NCI-H82 treated with DMSO at 0.1 percent for 48 hours (cell line): ENCODE results near the gene AIG1.

Experiments
- DNase-seq: peaks from one replicate; lab custom pipeline; 2025; ENCODE audit not compliant: unreplicated experiment; lab: John Stamatoyannopoulos, UW

AIG1 gene

DNA sequence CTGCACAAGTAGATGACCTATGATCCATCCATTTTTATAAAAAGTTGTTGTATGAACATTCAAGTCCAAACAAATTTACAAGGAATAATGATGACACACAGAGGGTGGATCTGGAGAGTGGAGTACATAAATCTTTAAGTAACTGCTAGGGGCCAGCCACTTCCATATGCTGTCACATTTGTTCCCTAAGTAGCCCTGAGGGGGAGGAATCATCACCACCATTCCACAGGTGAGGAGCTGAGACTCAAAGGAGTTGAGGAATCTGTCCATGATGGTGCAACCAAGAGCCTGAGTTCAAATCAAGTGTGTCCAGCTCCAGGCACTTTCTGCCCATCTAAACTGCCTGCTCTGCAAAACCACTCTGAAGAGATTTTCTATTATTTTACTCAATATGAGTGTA, 132.1 kb downstream of the AIG1 start:
- DNase-seq: no peak

DNA sequence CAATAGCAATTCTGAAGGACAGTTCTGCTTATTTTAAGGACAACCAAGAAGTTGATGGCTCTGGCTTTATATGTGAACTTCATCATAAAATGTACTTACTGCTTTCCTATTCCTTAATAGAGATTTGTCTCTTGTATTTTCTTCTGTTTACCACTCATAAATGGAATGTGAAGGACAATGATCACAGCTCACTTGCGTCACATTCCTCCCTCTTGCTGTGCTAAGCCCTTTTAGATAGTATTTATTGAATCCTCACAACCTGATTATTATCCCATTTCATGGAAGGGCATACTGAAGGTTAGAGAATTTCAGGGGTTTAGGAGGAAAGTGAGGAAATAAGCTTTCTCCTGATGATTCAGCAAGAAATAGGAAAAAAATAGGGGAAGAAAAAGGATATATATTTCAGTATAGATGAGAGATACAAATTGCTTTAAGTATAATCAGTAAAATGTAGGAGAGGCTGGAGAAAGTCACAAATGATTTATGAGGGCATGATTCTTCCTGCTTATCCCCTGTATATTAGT, 132.9 kb downstream of the AIG1 start:
- no peak for DNase-seq

DNA sequence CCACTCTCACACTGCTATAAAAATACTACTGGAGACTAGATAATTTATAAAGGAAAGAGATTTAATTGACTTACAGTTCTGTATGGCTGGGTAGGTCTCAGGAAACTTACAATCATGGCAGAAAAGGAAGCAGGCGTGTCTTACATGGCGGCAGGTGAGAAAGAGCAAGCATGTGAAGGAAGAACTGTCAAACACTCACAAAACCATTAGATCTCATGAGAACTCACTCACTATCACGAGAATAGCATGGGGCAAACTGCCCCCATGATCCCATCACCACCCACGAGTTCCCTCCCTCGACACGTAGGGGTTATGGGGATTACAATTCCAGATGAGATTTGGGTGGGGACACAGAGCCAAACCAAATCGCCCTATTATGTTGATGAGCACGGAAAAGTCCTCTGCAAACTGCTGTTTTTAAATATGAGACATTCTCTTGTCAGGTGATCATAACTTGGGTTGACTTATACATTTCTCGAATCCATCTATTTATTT, 133.5 kb downstream of the AIG1 start:
- no peak for DNase-seq

DNA sequence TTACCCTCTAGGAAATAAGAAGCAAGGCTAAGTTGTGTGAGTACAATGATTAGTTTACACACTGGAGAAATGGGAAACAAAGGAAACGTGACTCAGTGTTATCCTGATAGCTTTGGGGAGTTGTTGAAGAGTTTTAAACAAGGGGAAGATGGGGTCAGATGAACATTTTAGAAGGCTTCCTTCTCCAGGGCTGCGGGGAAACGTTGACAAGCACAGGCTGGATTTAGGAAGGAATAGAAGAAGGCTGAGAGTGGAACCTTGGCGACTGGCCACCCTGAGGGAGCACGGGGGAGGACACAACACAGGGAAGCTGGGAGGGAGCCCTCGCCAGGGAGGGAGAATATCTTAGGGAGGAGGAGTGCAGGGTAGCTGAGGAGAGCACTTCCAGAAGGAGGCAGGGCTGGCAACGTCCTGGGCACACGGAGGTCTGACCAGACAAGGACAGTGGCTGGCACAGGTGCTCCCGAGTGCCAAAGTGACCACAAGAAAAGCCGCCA, 134.7 kb downstream of the AIG1 start:
- DNase-seq: no peak

DNA sequence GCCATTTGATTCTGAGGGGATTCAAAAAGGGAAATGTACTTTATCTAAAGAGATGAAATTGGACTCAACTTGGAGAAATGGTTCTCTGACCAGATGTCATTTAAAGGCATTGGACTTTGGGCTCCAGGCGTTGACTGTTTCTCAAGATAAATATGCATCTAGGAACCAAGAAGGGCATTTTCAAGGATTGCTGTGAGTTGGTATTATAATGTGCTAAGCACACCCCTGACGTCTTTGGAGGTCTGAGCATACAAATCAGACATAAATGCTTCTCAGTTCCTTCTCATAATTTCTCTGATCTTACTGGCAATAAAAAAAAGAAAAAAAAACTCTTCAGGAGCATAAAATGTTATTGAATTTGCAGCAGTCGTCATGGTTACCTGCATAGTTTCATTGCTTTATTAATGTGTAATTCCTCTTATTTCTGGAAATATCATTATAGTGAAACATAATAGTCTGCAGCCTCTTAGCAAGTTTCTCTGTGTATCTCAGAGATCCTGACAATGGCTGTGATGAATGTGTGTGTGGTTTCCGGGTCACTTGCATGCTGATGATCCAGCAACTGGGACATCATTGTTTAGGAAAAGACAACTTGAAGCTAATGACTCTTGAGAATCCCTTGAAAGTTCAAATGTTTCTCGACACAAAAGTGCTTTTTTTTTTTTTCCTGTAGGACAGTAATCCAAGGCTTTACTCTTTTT, 136.0 kb downstream of the AIG1 start:
- DNase-seq: no peak

DNA sequence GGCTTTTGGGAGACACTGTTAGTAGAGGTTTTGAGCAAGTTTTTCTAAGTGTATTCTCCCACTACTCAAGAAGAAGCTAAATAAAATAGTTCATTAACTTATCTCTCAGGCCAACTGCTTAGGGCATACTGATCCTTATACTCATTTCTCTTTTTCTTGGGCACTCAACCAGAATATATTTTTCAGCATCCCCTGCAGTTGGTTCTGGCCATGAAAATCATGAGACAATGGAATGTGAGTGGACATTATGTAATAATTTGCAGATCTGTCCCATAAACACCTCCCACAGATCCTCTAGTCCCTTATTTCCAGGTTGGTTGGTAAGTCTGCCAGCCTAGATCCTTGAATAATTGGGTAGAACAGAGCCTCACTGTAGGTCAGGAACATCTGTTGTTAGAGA, 136.7 kb downstream of the AIG1 start:
- no peak for DNase-seq

DNA sequence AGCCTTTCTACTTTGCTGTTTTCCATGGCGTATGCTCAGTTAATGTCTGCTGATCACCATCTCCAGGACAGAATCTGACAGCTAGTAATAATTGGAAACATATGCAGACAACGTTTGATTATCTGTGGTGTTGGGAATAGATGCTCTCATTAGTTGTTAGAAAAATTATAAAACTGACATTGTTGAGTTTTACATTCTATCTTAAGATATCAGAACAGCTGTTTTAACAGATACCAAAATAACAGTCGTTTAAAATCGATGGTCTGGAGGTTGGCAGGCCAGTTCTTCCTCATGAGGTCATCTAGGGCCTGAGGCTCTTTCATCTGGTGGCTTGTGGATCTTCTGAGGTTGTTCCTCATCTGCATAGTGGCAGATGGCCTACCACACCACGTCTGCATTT, 137.6 kb downstream of the AIG1 start:
- no peak for DNase-seq

DNA sequence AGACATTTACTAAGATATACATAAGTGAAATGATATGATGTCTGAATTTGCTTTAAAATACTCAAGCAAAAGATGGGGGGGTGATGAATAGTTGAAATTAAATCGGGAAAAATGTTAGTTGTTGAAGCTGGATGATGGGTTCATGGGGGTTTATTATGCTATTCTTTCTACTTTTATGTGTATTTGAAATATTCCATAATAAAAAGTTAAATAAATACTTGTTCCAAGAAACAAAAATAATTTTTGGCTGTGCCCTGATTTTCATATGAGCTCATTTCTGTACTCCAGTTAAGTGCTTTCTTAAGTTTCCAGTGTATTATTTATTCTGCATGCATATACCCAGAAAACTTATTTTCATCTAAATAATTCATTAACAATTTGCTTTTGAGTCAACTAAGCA, 138.6 kb downstream of the AIG1 start:
- DNase-seq: no peak

DNA sequence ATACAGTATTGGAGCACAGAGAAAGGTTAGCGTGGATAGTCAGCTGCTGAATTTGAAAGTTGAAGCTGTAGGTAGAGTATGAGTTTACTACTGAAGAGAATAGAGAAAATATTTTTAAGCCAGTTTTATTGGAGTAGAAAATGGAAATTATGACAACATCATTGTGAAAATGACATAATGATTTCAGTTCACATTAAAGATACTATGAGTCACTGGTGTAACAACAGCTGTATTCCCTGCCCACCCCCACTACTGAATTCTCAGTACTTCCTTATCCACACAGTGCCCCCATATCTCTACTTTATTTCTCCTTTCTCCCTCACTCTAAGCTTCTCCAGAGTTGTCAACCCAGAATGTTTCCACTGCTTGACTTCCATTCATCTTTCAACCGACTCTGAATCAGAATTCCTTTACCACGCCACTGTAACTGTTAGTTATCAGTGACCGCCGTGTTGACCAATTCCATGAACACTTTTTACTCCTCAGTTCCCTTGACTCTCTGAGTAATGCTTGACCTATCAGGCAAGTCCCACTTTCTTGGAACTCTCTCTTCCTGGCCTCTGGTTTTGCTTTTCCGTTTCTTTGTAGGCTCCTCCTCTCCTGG, 139.6 kb downstream of the AIG1 start:
- DNase-seq: no peak

DNA sequence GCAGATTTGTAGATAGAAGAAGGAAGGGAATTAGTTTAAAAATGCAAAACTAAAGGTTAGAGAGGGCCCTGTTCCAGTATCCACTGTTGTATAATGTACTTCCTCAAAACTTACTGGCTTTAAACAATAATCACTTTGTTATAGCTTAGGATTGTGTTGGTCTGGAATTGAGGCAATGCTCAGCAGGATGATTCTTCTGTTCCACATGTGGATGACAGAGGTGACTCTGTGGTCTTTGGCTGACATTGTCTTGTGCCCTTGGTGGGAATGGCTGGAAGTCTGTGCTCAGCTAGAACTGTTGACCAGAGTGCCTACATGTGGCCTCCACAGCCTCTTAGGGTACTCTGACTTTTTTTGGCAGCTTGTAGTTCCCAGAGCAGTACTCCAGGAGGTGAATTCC, 143.4 kb downstream of the AIG1 start:
- DNase-seq: no peak

DNA sequence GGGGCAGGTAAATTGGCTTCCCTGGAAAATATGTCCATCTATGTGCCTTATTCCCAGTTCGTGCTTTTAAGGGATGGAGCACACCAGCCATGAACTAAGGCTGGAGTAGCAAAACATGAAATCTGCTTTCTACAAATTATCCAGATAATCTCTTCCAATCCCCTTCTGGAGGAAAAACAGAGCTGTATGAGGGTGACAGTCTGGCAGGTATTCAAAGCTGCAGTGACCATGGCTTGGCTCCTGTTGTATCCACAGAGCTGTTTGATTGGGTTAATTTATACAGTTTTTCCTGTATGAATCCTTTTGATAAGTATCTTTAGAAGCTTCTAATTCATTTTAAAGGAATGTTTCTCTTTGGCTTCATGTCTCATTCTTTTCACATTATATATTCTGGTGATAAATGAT, 144.4 kb downstream of the AIG1 start:
- peak; percentile 26 for DNase-seq

DNA sequence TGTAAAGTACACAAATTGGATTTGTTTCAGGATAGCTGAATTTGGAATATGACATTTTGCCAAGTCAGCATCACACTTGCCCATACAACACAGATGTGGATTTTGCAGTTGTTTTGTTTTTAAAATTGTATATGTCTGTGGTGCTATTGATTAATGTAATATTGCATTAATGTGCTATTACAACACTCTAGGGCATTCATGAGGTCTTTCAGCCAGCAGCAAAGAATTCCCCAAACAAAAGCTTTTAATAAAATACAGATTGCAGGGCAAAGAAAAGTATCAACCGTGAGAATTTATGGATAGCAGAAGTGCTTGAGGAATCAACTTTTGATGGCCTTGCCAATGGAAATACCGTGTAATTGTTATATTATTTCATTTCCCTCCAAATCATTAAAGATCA, 144.9 kb downstream of the AIG1 start:
- DNase-seq: no peak

DNA sequence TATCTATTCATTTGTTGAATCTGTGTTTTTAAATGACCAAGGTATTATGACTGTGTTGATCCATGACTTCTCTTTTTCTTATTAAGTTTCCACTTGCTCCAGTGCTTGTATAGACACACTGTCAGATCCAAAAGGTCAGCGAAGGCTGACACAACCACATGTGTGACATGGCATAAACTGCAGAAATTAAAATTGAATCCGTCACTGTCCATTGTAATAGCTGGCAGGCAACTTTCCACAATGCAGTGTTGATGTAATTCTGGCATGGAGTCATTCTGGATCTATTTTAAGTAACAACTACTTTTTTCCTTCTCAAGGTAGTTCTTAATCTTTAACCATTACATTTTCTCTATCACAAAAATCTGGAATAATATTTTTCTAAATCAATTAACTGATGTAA, 145.3 kb downstream of the AIG1 start:
- DNase-seq: no peak

DNA sequence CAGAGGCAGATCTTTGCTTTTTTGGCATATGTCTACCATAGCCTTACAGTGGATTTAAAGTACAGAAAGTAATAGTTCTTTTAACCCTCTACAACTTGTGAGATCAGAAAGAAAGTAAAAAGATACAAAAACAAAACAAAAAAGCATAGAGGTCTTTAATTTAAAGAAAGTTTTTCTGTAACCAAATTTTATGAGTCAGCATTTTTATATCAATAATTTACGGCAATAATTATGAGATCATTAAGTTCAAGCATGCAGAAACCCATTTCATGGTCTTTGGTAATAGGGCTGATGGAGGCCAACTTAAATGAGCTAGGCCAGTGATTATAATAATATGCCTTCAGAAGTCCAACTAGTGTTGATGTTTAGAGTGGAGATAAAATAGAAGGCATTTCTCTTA, 145.9 kb downstream of the AIG1 start:
- DNase-seq: no peak

DNA sequence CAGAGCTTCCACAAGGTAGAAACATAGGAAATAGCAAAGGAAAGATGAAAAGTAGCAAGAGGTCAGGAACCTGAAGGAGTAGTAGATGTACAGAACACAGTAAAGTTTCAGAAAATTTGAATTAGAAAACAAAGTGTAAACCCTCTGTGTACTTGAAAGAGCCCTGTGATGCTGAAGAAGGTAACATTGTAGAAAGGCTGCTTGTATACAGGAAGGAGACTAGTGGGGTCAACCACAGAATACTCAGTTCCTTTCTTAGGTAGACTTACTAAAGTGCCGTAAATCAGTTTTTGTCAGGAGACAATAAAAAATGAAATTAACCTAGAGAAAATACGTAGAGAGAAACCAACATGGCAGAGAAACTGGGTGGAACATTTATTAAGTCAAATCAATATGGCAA, 149.7 kb downstream of the AIG1 start:
- DNase-seq: no peak

DNA sequence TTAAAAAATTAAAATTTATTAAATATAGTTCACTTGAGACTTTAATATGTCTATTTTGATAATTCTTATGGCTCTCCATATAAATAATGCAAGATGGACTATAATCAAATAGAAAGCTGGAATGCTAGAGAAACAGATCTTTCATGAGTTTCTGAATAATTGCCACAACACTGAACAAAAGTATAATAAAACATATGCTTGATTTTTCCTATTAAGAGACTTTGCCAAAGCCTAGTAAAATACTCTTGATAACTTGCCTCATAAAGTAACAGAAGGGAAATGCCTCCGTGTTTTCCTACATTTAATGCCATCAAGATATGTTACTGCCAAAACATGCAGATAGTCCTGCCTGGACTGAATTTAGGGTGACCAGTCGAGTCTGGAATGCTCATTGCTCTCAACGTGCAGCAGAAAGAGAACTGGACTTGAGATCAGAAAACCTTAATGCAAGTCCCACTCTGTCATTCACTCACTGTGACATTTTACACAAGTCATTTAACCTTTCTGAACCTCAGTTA, 153.2 kb downstream of the AIG1 start:
- no peak for DNase-seq

DNA sequence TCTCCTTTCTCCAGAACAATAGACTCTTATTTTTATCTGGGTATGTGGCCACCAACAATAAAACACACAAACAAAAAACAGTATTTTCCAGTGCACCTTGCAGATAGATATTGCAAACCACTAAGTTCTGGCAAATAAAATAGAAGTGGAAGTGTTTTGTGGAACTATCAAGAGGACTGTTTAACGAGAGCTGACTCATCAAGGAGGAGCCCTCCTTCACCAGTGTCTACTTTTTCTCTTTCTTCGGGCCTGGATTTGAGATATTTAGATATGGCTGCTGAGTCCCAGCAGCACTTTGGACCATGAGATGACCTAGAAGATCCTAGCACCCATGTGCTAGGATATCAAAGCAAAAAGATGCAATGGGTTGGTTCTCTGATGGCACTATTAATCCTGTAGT, 154.7 kb downstream of the AIG1 start:
- DNase-seq: no peak

DNA sequence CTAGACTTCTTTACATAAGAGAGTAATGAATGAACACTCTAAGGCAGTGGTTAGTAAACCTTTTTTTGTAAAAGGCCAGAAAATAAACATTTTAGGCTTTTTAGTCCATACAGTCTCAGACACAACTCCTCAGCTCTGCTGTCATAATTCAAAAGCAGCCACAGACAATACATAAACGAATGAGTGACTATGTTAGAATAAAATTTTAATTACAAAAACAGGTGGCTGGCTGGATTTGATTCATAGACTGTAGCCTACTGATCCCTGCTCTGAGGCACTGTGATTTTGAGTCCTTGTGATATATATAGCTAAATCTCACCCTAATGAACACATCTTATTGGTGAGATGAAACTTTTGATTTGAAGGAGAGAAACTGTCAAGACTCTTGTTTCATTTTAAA, 155.1 kb downstream of the AIG1 start:
- no peak for DNase-seq

DNA sequence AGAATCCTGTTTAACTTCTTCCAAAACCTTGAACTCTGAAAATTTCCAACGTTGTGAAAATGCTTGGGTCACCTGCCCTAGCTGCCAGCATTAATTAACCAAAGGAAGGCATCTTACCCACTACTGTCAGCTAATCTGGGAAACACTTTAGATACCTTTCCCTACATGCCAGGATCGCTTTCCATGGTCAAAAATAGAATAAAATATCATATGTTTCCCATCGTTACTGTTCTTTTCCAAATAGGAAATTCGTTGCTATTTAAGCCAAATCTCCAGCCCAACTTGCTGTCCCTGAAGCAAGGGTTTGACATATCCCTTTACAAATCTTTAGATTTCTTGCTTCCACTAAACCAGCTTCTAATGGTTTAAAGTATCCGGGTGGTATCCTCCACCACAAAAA, 157.5 kb downstream of the AIG1 start:
- DNase-seq: no peak

DNA sequence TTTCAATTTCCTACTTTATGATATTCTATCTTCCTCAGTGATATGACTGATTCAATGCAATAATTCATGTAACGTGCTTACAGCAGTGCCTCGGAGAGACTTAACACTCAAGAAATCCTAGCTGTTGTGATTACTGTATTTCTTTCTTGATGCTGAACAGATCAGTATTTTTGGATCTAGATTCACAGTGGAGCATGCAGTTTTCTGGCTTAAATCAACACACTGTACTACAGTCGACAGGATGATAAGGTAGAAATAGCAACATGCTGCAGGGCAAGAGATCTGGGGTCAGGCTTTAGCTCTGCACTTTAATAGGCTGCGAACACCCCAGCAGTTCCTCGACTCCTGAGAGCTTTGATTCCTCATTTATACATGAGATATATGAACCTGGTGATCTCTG, 161.0 kb downstream of the AIG1 start:
- DNase-seq: no peak

DNA sequence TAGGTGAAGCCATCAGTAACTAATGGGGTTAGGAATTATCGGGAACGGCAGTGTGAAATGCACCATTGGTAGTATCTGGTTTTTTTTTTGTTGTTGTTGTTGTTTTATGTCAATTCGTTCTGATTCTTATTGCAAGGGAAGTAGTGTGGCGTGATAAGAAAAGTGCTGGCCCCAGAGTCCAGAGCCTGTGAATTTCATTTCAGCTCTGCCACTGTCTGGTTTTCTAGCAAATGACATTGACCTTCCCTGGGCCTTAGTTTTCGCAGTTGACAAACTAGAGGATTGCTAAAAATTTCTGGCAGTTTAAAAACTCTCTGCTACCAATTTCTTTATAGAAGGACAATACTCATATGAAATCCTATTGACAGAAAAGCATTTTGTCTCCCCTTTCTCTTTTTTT, 161.6 kb downstream of the AIG1 start:
- no peak for DNase-seq

DNA sequence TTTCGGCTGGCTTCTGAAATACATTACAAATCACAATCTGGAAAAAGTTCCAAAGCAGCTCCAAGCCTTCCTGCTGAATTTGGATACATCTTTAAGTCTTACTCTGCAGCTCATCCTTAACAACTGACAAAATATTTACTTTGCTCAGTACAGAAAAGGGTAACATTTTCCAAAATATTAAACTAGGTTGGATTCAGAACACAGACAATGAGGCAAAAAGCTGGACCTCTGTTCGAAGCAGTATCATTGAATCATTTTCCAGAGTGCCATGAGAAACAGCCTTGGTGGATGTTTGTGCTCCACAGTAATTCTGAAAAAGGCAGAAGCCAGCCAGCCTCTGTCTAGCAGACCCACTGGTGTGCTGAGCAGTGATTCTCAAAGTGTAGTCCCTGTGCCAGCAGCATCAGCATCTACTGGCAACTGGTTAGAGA, 162.1 kb downstream of the AIG1 start:
- no peak for DNase-seq
